HUES48 (cell line): ENCODE data around the gene SCGB2B2.
A peak's percentile ranks its signal among the peaks of the same experiment; 100 is the strongest.
"Not testable (repeated sequence)": the region's sequence is repeated elsewhere in the genome, so short reads cannot be mapped to it uniquely, and the experiment has no call there.

Experiments used
- H3K27ac ChIP-seq: one replicate; pipeline ENCODE4 v1.7.0; 2013; ENCODE audit warnings: low read depth, low read length, inconsistent platforms
- H3K27me3 ChIP-seq: 2 replicates; pipeline ENCODE4 v1.6.1; 2013; ENCODE audit warnings: mild to moderate bottlenecking, low read length; ENCODE audit not compliant: control insufficient read depth, insufficient read depth
- H3K36me3 ChIP-seq: 2 replicates; pipeline ENCODE4 v1.6.1; 2013; ENCODE audit warnings: low read length; ENCODE audit not compliant: control insufficient read depth, insufficient read depth
- H3K4me1 ChIP-seq: 2 replicates; pipeline ENCODE4 v1.6.1; 2013; ENCODE audit warnings: mild to moderate bottlenecking, low read length; ENCODE audit not compliant: control insufficient read depth, insufficient read depth
- H3K4me3 ChIP-seq: 2 replicates; pipeline ENCODE4 v1.5.1; 2013; ENCODE audit warnings: mild to moderate bottlenecking, low read depth, low read length
- H3K9ac ChIP-seq: 2 replicates; pipeline ENCODE4 v1.6.1; 2013; ENCODE audit warnings: mild to moderate bottlenecking, low read depth, low read length, moderate library complexity
- H3K9me3 ChIP-seq: 2 replicates; pipeline ENCODE4 v1.6.1; 2013; ENCODE audit warnings: low read length; ENCODE audit not compliant: control insufficient read depth, insufficient read depth

Gene SCGB2B2

DNA sequence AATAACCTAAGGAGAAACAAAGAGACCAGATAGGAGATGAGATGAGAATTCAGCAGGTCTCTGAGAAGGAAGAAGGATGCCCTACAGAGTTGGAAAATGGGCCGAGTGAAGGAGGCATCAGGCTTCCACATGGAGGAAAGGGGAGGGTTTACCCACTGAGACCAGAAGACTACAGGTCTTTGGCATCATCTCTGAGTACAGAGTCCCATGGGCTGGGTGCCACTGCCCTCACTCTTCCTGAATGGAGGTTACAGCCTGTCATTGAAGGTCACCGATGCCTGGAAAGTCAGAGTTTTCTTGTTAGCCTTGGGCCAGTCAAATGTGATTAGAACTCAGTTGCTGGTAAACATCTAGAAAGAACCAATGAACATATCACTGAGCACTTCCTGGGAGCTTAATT lies 10.4 kb upstream of the SCGB2B2 start:
- H3K4me3 ChIP-seq, result no peak overlapping the region

GRCh38 chr19:34686455-34686854 lies 9.5 kb upstream of the SCGB2B2 start:
- peaks cover 40% of the 10 kb centered on the region for H3K36me3 ChIP-seq
- no peaks in the 10 kb centered on the region for H3K4me1 ChIP-seq
- peaks cover 45% of the 10 kb centered on the region for H3K9me3 ChIP-seq

More for the DNA sequence above, 10.4 kb upstream of the SCGB2B2 start:
- Histone ChIP-seq H3K36me3 (peaks cover 32% of the 10 kb centered on the region), H3K9me3 (peaks cover 36% of the 10 kb centered on the region), H3K27ac (no peak overlapping the region), H3K4me1 (no peaks in the 10 kb centered on the region), H3K27me3 (no peaks in the 10 kb centered on the region), H3K9ac (no peak overlapping the region)

DNA sequence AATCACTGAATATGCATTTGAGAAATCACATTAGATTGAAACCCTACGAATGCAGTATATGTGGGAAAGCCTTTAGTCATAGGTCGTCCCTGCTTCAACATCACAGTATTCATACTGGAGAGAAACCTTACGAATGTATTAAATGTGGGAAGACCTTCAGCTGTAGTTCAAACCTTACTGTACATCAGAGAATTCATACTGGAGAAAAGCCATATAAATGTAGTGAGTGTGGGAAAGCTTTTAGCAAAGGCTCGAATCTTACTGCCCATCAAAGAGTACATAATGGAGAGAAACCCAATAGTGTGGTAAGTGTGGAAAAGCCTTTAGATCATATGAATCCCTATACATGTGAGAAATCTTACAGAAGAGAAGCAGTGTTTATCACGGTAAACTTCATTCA lies 8.3 kb upstream of the SCGB2B2 start:
- H3K4me3 ChIP-seq, H3K9ac ChIP-seq, H3K27ac ChIP-seq, H3K27me3 ChIP-seq, H3K4me1 ChIP-seq: not testable (repeated sequence)
- peaks cover 52% of the 10 kb centered on the region for H3K36me3 ChIP-seq
- peaks cover 51% of the 10 kb centered on the region for H3K9me3 ChIP-seq

More at GRCh38 chr19:34686455-34686854, 9.5 kb upstream of the SCGB2B2 start:
- H3K27me3 ChIP-seq, result no peaks in the 10 kb centered on the region
- no peak overlapping the region for H3K27ac ChIP-seq
- H3K9ac ChIP-seq, result no peak overlapping the region
- no peak overlapping the region for H3K4me3 ChIP-seq

DNA sequence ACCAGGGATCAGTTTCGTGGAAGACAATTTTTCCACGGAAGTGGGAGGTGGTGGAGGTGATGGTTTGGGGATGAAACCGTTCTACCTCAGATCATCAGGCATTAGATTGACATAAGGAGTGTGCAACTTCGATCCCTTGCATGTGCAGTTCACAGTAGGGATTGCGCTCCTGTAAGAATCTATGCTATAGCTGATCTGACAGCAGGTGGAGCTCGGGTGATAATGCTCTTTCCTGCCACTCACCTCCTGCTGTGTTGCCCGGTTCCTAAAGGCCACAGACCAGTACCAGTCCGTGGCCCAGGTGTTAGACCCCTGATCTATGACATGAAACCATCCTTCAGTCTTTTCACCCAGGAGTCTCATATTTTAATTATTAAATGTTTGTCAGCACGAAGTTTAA lies 4.5 kb upstream of the SCGB2B2 start:
- H3K4me1 ChIP-seq, result no peaks in the 10 kb centered on the region
- peaks cover 49% of the 10 kb centered on the region for H3K9me3 ChIP-seq
- H3K4me3 ChIP-seq, result no peak overlapping the region
- no peak overlapping the region for H3K27ac ChIP-seq
- peaks cover 65% of the 10 kb centered on the region for H3K36me3 ChIP-seq
- no peaks in the 10 kb centered on the region for H3K27me3 ChIP-seq
- H3K9ac ChIP-seq, result no peak overlapping the region

- H3K9ac ChIP-seq, result no peak overlapping the region
- 0 out of 2 replicates have a peak, but pooled peaks cover 4% of the 10 kb centered on the region for H3K27me3 ChIP-seq
- H3K9me3 ChIP-seq, result peaks cover 22% of the 10 kb centered on the region
- H3K27ac ChIP-seq, result no peak overlapping the region
- H3K4me1 ChIP-seq, result no peaks in the 10 kb centered on the region
- peak overlapping the region; percentile 91 for H3K4me3 ChIP-seq
- H3K36me3 ChIP-seq, result peaks cover 43% of the 10 kb centered on the region
These were observed 1.5 kb upstream of the SCGB2B2 start for GRCh38 chr19:34678421-34678820.

- H3K36me3 ChIP-seq, result peaks cover 40% of the 10 kb centered on the region
- H3K9ac ChIP-seq, result peak overlapping the region; percentile 93
- peak overlapping the region; percentile 91 for H3K4me3 ChIP-seq
- H3K27me3 ChIP-seq, result 0 out of 2 replicates have a peak, but pooled peaks cover 4% of the 10 kb centered on the region
- H3K9me3 ChIP-seq, result peaks cover 18% of the 10 kb centered on the region
- H3K4me1 ChIP-seq, result no peaks in the 10 kb centered on the region
- peak overlapping the region; percentile 94 for H3K27ac ChIP-seq
These were observed 1.1 kb upstream of the SCGB2B2 start for GRCh38 chr19:34678085-34678412.

- H3K36me3 ChIP-seq, result peaks cover 35% of the 10 kb centered on the region
- peak within 1 kb of the TSS; percentile 93 for H3K9ac ChIP-seq
- H3K27ac ChIP-seq, result peak within 1 kb of the TSS; percentile 94
- 0 out of 2 replicates have a peak, but pooled peaks cover 4% of the 10 kb centered on the region for H3K27me3 ChIP-seq
- peak within 1 kb of the TSS; percentile 91 for H3K4me3 ChIP-seq
- H3K9me3 ChIP-seq, result peaks cover 15% of the 10 kb centered on the region
- no peaks in the 10 kb centered on the region for H3K4me1 ChIP-seq
These were observed 576 bp upstream of the SCGB2B2 start, which contains the start of gene ZNF302 for GRCh38 chr19:34677386-34678084. Gene ZNF302, plus strand, starts transcription at chr19:34677678. Its CDS starts 1,127 bp downstream, at chr19:34678805.

GRCh38 chr19:34675919-34676318 lies 1.0 kb downstream of the SCGB2B2 start:
- Histone ChIP-seq H3K27ac (no peak overlapping the region), H3K27me3 (0 out of 2 replicates have a peak, but pooled peaks cover 4% of the 10 kb centered on the region), H3K4me3 (no peak overlapping the region), H3K9me3 (peaks cover 2% of the 10 kb centered on the region; the same call in 1 of the 2 replicates), H3K9ac (no peak overlapping the region), H3K36me3 (peaks cover 19% of the 10 kb centered on the region), H3K4me1 (no peaks in the 10 kb centered on the region)

DNA sequence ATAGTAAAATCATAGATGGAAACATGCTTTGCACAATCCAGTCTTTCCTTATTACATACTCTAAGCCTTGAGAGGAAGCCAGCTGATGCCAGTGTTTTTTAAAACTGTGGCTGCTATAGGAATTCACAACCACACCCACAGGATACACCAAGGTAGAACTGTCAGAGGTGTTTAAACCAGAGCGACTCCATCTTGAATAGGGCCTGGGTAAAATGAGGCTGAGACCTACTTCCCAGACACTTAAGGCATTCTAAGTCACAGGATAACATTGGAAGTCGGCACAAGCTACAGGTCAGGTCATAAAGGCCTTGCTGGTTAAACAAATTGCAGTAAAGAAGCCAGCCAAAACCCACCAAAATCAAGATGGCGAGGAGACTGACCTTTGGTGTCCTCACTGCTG lies 1.7 kb downstream of the SCGB2B2 start:
- no peak overlapping the region for H3K27ac ChIP-seq
- no peak overlapping the region for H3K4me3 ChIP-seq
- 0 out of 2 replicates have a peak, but pooled peaks cover 4% of the 10 kb centered on the region for H3K27me3 ChIP-seq
- no peak overlapping the region for H3K9ac ChIP-seq
- H3K9me3 ChIP-seq, result no peaks in the 10 kb centered on the region
- H3K36me3 ChIP-seq, result peaks cover 13% of the 10 kb centered on the region
- no peaks in the 10 kb centered on the region for H3K4me1 ChIP-seq

GRCh38 chr19:34673590-34673989 lies 3.4 kb downstream of the SCGB2B2 start:
- Histone ChIP-seq H3K36me3 (no peaks in the 10 kb centered on the region), H3K9me3 (no peaks in the 10 kb centered on the region), H3K27ac (no peak overlapping the region)

GRCh38 chr19:34671972-34672371 lies 5.0 kb downstream of the SCGB2B2 start:
- Histone ChIP-seq H3K27me3 (0 out of 2 replicates have a peak, but pooled peaks cover 4% of the 10 kb centered on the region), H3K27ac (no peak overlapping the region), H3K4me3 (no peak overlapping the region), H3K9me3 (no peaks in the 10 kb centered on the region), H3K9ac (no peak overlapping the region), H3K4me1 (no peaks in the 10 kb centered on the region), H3K36me3 (no peaks in the 10 kb centered on the region)

More at GRCh38 chr19:34673590-34673989, 3.4 kb downstream of the SCGB2B2 start:
- H3K27me3 ChIP-seq, result 0 out of 2 replicates have a peak, but pooled peaks cover 4% of the 10 kb centered on the region
- H3K9ac ChIP-seq, result no peak overlapping the region
- no peak overlapping the region for H3K4me3 ChIP-seq
- H3K4me1 ChIP-seq, result no peaks in the 10 kb centered on the region
